ENCODE results near the gene NINJ2.

The NINJ2 gene

DNA sequence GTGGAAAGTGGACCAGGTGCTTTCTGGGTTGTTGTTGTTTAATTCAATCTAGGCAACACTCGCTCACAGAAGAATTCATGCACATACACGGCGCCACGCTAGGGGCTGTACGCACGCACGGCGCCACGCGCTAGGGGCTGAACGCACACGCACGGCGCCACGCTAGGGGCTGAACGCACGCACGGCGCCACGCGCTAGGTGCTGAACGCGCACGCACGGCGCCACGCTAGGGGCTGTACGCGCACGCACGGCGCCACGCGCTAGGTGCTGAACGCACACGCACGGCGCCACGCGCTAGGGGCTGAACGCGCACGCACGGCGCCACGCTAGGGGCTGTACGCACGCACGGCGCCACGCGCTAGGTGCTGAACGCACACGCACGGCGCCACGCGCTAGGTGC lies 54.3 kb downstream of the NINJ2 start:
- DNase-seq (ENCODE audit: extremely low read depth, low read depth): no peak
- TF ChIP-seq, protein P1, sequence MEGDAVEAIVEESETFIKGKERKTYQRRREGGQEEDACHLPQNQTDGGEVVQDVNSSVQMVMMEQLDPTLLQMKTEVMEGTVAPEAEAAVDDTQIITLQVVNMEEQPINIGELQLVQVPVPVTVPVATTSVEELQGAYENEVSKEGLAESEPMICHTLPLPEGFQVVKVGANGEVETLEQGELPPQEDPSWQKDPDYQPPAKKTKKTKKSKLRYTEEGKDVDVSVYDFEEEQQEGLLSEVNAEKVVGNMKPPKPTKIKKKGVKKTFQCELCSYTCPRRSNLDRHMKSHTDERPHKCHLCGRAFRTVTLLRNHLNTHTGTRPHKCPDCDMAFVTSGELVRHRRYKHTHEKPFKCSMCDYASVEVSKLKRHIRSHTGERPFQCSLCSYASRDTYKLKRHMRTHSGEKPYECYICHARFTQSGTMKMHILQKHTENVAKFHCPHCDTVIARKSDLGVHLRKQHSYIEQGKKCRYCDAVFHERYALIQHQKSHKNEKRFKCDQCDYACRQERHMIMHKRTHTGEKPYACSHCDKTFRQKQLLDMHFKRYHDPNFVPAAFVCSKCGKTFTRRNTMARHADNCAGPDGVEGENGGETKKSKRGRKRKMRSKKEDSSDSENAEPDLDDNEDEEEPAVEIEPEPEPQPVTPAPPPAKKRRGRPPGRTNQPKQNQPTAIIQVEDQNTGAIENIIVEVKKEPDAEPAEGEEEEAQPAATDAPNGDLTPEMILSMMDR (IDR thresholded peaks at IDR 0.05; ENCODE audit: low read depth, low read length): no peak

DNA sequence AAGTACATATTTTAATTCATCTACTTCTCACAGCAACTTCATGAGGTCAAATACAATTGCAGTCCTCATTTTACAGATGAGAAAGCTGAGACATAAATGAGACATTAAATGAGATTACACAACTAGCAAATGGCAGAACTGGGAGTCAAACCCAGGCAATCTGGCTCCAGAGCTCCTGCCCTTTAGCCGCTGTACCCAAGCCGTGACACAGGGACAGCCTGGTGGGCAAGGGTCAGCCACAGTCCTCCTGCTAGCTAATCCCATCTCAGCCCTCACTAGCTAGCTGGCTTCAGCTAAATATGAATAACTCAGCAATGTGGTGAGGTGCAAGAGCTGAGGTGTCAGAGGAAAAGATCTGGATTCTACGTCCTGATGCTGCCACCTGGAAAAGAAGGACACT lies 54.8 kb downstream of the NINJ2 start:
- TF ChIP-seq, protein P1 (IDR thresholded peaks at IDR 0.05; ENCODE audit: low read depth, low read length): no peak
- no peak for DNase-seq (ENCODE audit: extremely low read depth, low read depth)

DNA sequence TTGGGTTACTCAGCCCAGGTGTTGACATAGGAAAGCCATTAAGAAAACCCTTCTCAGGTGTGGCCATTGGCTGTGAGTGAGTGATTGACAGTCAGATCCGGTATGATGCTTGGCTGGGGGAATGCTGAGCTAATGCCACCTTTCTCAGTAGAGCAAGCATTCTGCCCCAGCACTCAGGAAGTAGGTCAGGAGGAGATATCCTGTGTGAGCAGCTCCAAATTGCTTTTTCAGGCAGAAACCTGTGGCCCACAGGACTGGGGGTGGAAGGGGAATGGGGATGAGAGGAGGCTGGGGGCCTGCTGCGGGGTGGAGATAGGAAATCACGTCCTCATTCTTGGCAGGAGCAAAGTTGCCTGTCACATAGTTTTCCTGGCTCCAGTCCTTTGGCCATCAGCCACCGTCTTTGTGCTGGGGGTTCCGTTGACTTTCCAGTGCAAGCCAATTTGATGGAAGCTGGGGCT lies 55.7 kb downstream of the NINJ2 start:
- TF ChIP-seq, protein P1 (IDR thresholded peaks at IDR 0.05; ENCODE audit: low read depth, low read length): no peak
- no peak for DNase-seq (ENCODE audit: extremely low read depth, low read depth)

DNA sequence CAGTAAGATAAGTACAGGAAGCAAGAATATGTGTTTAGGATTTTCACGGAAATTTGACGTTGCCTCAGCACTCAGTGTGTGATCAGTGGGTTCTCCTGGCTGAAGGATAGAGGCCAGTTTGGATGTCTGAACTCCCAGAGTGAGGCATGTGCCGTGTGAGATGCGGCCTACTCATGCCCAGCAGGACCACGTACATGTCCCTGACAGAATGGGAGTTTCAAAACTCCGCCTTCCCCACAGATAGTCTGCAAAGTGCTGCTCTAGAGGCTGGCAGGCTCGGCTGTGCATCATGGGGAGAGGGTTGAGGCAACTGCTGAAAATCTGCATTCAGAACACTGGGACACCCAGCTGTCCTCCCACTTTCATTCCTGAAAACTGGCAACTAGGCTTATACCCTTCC lies 58.3 kb downstream of the NINJ2 start:
- no peak for DNase-seq (ENCODE audit: extremely low read depth, low read depth)
- TF ChIP-seq, protein P1 (IDR thresholded peaks at IDR 0.05; ENCODE audit: low read depth, low read length): no peak

DNA sequence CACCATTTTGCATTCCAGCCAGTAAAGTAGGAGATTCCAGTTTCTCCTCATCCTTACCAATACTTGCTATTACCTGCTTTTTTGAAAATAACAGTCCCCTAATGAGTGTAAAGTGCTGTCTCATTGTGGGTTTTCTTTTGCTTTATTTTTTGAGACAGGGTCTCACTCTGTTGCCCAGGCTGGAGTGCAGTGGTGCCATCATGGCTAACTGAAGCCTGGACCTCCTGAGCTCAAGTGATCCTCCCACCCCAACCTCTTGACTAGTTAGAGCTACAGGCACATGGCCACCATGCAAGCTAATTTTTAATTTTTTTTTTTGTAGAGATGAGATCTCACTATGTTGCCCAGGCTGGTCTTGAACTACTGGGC lies 60.6 kb downstream of the NINJ2 start:
- DNase-seq (ENCODE audit: extremely low read depth, low read depth): no peak
- TF ChIP-seq, protein P1 (IDR thresholded peaks at IDR 0.05; ENCODE audit: low read depth, low read length): no peak

DNA sequence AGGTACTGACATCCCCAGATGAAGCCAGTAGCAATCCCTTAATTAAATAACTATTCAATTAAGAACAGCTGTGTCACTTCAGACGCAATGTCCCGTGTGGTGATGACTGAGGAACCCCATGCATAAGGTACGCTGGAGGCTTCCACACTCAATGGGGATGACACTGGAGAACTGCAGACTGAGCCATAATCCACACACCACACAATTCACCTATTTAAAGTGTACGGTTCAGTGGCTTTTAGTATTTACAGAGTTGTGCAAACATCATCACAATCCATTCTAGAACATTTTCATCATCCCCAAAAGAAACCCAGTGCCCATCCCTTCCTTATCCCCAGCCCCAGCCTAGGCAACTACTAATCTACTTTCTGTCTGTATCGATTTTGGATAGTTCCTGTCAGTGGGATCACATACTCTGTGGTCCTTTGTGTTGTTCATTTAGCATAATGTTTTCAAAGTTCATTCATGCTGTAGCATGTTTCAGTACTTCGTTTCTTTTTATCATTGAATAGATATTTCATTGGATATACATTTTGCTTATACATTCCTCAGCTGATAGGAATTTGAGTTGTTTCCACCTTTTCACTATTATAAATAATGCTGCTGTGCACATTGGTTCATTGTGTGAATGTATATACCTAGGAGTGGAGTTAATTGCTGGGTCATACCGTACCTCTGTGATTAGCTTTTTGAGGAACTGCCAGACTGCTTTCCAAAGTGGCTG lies 61.1 kb downstream of the NINJ2 start:
- TF ChIP-seq, protein P1 (IDR thresholded peaks at IDR 0.05; ENCODE audit: low read depth, low read length): no peak
- DNase-seq (ENCODE audit: extremely low read depth, low read depth): no peak

DNA sequence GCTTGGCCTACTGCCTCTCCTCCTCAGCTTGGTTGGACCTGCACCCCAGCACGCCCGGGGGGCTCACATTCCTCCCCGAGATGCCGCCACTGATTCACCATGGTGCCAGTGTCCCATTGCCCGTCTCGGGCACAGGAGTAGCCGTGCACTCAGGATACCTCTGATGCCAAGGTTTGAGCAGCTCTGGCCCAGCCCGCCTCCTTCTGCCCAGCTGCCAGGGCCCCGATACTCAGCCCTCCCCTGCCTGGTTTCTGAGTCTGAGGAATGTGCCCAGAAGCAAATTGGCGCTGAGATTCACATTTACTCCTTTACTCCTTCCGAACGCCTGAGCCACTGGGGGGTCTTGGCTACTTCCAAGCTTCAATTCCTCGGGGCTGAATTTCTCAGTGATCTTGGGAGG lies 63.5 kb downstream of the NINJ2 start:
- no peak for DNase-seq (ENCODE audit: extremely low read depth, low read depth)
- TF ChIP-seq, protein P1 (IDR thresholded peaks at IDR 0.05; ENCODE audit: low read depth, low read length): no peak

All from AG09319 (cell line).